Measurements from ENCODE around the gene SNAPIN. TPM values are rescaled to one million over a fixed set of nuclear protein-coding genes. Genes with fewer than 3 reads are reported as not detected.

Gene SNAPIN
- total and polyA plus RNA-seq, 3 donors from 2014 or later: 48.9 to 61.7 (median 57.4) TPM

- TF ChIP-seq CTCF (IDR thresholded peaks at IDR 0.05): no peak
- no peak for TF ChIP-seq POLR2A (IDR thresholded peaks at IDR 0.05)
- no peak for DNase-seq
- Histone ChIP-seq H3K9me3 (no peaks in the 10 kb centered on the region), H3K4me3 (no peak overlapping the region), H3K27me3 (no peaks in the 10 kb centered on the region), H3K4me1 (peaks cover 32% of the 10 kb centered on the region), H3K27ac (peak overlapping the region in 1 of 2 donors; percentile 94), H3K36me3 (ENCODE audit: low read depth, missing control alignments) (no peaks in the 10 kb centered on the region)
- WGBS, 2 donors: 85 to 89% methylated on average over 6 of the region's 6 CpGs
- intact Hi-C loops (cut with DNase I; ENCODE audit: low total_unique reads): no loop called here
These were observed 29.7 kb upstream of the SNAPIN start for GRCh38 chr1:153628638-153629342.

GRCh38 chr1:153629343-153629665 lies 29.2 kb upstream of the SNAPIN start:
- intact Hi-C loops (cut with DNase I; ENCODE audit: low total_unique reads): no loop called here
- TF ChIP-seq POLR2A (IDR thresholded peaks at IDR 0.05) (no peak), CTCF (IDR thresholded peaks at IDR 0.05) (no peak)
- Histone ChIP-seq H3K27me3 (no peaks in the 10 kb centered on the region), H3K27ac (no peak overlapping the region), H3K4me3 (no peak overlapping the region), H3K36me3 (ENCODE audit: low read depth, missing control alignments) (no peaks in the 10 kb centered on the region), H3K4me1 (peaks cover 32% of the 10 kb centered on the region), H3K9me3 (no peaks in the 10 kb centered on the region)
- no peak for DNase-seq
- 78 to 84% methylated on average over 5 of the region's 5 CpGs for WGBS, 2 donors

DNA sequence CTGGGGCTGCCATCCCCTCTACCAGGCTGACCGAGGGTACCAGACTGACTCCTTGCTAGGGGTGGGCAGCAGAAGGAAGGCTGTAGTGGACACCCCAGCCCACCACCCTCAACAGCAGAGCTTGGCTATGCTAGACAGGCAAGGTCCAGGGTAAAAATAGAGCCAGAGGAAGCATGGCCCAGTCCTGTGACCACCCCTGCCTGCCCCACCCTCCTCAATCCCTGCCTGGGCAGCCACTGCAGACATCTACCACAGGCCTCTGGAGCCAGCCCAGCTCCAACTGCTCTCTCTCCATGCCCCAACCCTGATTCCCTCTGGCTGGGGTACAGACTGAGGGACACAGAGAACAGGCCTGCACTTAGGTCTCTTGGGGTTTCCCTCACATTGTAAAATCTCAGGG lies 28.5 kb upstream of the SNAPIN start:
- H3K27me3 ChIP-seq: no peaks in the 10 kb centered on the region
- no peak overlapping the region for H3K27ac ChIP-seq
- no peaks in the 10 kb centered on the region for H3K9me3 ChIP-seq
- peaks cover 34% of the 10 kb centered on the region for H3K4me1 ChIP-seq
- no peak overlapping the region for H3K4me3 ChIP-seq
- DNase-seq: no peak
- 86% methylated on average over 1 of the region's 1 CpG; no CpG with 5 or more reads in 1 of the 2 donors for WGBS, 2 donors
- H3K36me3 ChIP-seq (ENCODE audit: low read depth, missing control alignments): no peaks in the 10 kb centered on the region
- TF ChIP-seq POLR2A (IDR thresholded peaks at IDR 0.05) (no peak), CTCF (IDR thresholded peaks at IDR 0.05) (no peak)
- intact Hi-C loops (cut with DNase I; ENCODE audit: low total_unique reads): no loop called here

- Histone ChIP-seq H3K4me1 (peaks cover 38% of the 10 kb centered on the region), H3K9me3 (no peaks in the 10 kb centered on the region), H3K27me3 (no peaks in the 10 kb centered on the region), H3K27ac (peak overlapping the region in 1 of 2 donors; percentile 1), H3K4me3 (no peak overlapping the region), H3K36me3 (ENCODE audit: low read depth, missing control alignments) (no peaks in the 10 kb centered on the region)
- TF ChIP-seq POLR2A (IDR thresholded peaks at IDR 0.05) (no peak), CTCF (IDR thresholded peaks at IDR 0.05) (no peak)
- intact Hi-C loops (cut with DNase I; ENCODE audit: low total_unique reads): no loop called here
- 82 to 85% methylated on average over 7 of the region's 7 CpGs for WGBS, 2 donors
- no peak for DNase-seq
These were observed 28.1 kb upstream of the SNAPIN start for GRCh38 chr1:153630384-153630783.
